ENCODE results near the gene ARMH1. TPM values are rescaled to one million over a fixed set of nuclear protein-coding genes. Genes with fewer than 3 reads are reported as not detected.

Gene ARMH1
- total and polyA plus RNA-seq, 10 donors, result 12.2 to 86.0 (median 20.8) TPM

GRCh38 chr1:44630116-44630515 is 44.4 kb upstream of the ARMH1 start:
- WGBS, 5 donors, result 95 to 99% (median 97%) methylated on average over 2 of the region's 2 CpGs
- Histone ChIP-seq H3K27ac (no peak overlapping the region), H3K4me1 (peaks cover 16 to 37% (median 32%) of the 10 kb centered on the region in 6 donors), H3K36me3 (peaks cover 0 to 25% (median 17%) of the 10 kb centered on the region in 6 donors), H3K9me3 (no peaks in the 10 kb centered on the region), H3K27me3 (replicated peaks in 1 of 7) (no peaks in the 10 kb centered on the region), H3K4me3 (no peak overlapping the region)
- DNase-seq, result no peak
- TF ChIP-seq POLR2A (IDR thresholded peaks at IDR 0.05), result no peak
- TF ChIP-seq CTCF (IDR thresholded peaks at IDR 0.05 in 8 of 11, conservative IDR thresholded peaks at IDR 0.05 in 3 of 11), result no peak
- no peak for TF ChIP-seq POLR2AphosphoS5 (IDR thresholded peaks at IDR 0.05)
- intact Hi-C loops (cut with DNase I; ENCODE audit: low total_unique reads), result no loop called here

- DNase-seq, result no peak
- TF ChIP-seq POLR2A (IDR thresholded peaks at IDR 0.05) (no peak), POLR2AphosphoS5 (IDR thresholded peaks at IDR 0.05) (no peak), CTCF (IDR thresholded peaks at IDR 0.05 in 8 of 11, conservative IDR thresholded peaks at IDR 0.05 in 3 of 11) (no peak)
- Histone ChIP-seq H3K36me3 (peaks cover 0 to 37% (median 28%) of the 10 kb centered on the region in 6 donors), H3K27ac (peak overlapping the region; percentile 91 to 98 (median 96)), H3K9me3 (no peaks in the 10 kb centered on the region), H3K4me3 (peak overlapping the region; percentile 68 to 97 (median 88)), H3K27me3 (replicated peaks in 1 of 7) (no peaks in the 10 kb centered on the region), H3K4me1 (peaks cover 16 to 49% (median 35%) of the 10 kb centered on the region in 6 donors)
- intact Hi-C loops (cut with DNase I; ENCODE audit: low total_unique reads), result no loop called here
- WGBS, 5 donors, result 14 to 32% (median 22%) methylated on average over 3 to 8 of the region's 8 CpGs
Measured at GRCh38 chr1:44631333-44631646, 43.2 kb upstream of the ARMH1 start.

GRCh38 chr1:44631647-44632539 is 42.6 kb upstream of the ARMH1 start:
- Histone ChIP-seq H3K27ac (peak overlapping the region; percentile 91 to 98 (median 96)), H3K36me3 (peaks cover 0 to 43% (median 35%) of the 10 kb centered on the region in 6 donors), H3K4me3 (peak overlapping the region; percentile 68 to 97 (median 88)), H3K27me3 (replicated peaks in 1 of 7) (no peaks in the 10 kb centered on the region), H3K4me1 (peaks cover 16 to 54% (median 35%) of the 10 kb centered on the region in 6 donors), H3K9me3 (no peaks in the 10 kb centered on the region)
- WGBS, 5 donors, result 0 to 1% (median 1%) methylated on average over 51 to 88 of the region's 88 CpGs
- peak; percentile 98 for DNase-seq
- TF ChIP-seq POLR2A (IDR thresholded peaks at IDR 0.05) (peak; percentile 18 to 45 (median 40)), POLR2AphosphoS5 (IDR thresholded peaks at IDR 0.05) (peak; percentile 93 to 94 (median 93)), CTCF (IDR thresholded peaks at IDR 0.05 in 8 of 11, conservative IDR thresholded peaks at IDR 0.05 in 3 of 11) (peak in 1 of 11 experiments; percentile 12)
- intact Hi-C loops (cut with DNase I; ENCODE audit: low total_unique reads), result no loop called here

GRCh38 chr1:44632598-44632997 is 41.9 kb upstream of the ARMH1 start:
- Histone ChIP-seq H3K36me3 (peaks cover 0 to 50% (median 42%) of the 10 kb centered on the region in 6 donors), H3K4me1 (peaks cover 16 to 61% (median 37%) of the 10 kb centered on the region in 6 donors), H3K27me3 (replicated peaks in 1 of 7) (no peaks in the 10 kb centered on the region), H3K27ac (peak overlapping the region; percentile 91 to 98 (median 96)), H3K4me3 (peak overlapping the region; percentile 68 to 97 (median 88)), H3K9me3 (no peaks in the 10 kb centered on the region)
- DNase-seq, result no peak
- 11 to 52% (median 29%) methylated on average over 9 of the region's 9 CpGs for WGBS, 5 donors
- TF ChIP-seq CTCF (IDR thresholded peaks at IDR 0.05 in 8 of 11, conservative IDR thresholded peaks at IDR 0.05 in 3 of 11) (no peak), POLR2AphosphoS5 (IDR thresholded peaks at IDR 0.05) (no peak), POLR2A (IDR thresholded peaks at IDR 0.05) (no peak)
- intact Hi-C loops (cut with DNase I; ENCODE audit: low total_unique reads), result no loop called here

All from spleen (tissue), 11 donors.